HG03066 (cell line): ENCODE data around the gene APOBEC3C.
"Not testable (repeated sequence)": the region's sequence is repeated elsewhere in the genome, so short reads cannot be mapped to it uniquely, and the experiment has no call there.

Source experiments
- ATAC-seq: cut with Tn5 transposase; IDR thresholded peaks from one replicate; pipeline ENCODE4 v1.9.1; 2021; ENCODE audit warnings: low read depth; ENCODE audit not compliant: unreplicated experiment

Gene APOBEC3C

DNA sequence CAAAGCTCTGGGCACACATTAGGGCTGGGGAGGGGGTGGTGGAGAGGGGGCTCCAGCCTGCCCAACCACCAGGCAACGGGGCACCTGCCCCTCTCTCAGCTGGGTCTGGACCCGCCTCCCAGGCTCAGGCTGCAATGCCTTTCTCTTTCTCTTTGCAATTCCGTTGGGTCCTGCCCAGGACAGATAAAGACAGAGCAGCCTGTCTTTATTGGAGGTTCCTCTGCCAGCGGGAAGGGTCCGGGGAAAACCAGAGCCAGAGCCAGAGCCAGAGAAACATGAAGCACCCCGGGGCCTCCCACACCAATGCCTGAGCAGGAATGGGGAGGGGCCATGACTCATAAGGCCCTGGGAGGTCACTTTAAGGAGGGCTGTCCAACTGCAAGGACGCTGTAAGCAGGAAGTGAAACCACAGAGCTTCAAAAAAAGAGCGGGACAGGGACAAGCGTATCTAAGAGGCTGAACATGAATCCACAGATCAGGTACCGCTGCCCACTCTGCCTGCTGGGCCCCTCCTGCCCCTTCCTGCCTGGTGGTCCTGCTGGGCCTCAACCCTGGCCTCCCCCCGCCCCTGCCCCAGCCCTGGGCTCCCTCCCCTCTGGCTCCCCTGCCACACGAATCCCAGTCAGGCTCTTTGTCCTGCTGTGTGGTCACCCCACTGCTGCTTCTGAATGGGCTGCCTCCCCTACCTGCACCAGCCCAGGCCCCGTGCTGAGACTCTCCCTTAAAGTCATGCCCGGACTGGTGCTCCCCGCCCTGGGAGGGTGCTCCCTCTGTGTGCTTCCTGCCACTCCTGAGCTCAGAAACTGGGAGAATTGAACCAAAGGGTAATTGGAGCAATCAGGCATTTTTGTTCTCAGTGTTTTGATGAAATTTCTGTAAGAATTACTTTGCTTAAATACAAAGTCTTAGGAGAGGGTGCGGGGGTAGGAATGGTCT lies 31.8 kb upstream of the APOBEC3C start, which contains the start of gene APOBEC3B:
Gene APOBEC3B, plus strand, starts transcription at position 356 of the 936 bp plus-strand sequence. Its CDS starts 107 bp downstream, at position 463.
- no peak for ATAC-seq

DNA sequence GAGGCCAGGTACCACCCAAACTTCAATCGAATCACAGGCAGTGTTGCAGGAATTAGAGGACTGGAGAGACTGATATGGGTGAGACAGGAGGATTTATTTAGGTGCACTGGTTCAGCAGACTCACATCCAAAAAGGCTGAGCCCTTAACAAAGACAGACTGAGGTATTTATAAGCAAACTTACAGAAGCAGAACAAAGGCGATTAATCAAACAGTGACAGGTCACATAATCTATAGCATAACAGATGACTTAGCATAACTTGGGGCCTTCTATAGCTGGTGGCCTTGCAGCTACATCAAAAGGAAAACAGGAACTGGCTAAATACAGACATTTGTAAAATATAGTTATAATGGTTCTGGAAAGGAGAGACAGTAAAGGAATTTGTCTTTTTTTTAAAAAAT lies 29.8 kb upstream of the APOBEC3C start:
- no peak for ATAC-seq

DNA sequence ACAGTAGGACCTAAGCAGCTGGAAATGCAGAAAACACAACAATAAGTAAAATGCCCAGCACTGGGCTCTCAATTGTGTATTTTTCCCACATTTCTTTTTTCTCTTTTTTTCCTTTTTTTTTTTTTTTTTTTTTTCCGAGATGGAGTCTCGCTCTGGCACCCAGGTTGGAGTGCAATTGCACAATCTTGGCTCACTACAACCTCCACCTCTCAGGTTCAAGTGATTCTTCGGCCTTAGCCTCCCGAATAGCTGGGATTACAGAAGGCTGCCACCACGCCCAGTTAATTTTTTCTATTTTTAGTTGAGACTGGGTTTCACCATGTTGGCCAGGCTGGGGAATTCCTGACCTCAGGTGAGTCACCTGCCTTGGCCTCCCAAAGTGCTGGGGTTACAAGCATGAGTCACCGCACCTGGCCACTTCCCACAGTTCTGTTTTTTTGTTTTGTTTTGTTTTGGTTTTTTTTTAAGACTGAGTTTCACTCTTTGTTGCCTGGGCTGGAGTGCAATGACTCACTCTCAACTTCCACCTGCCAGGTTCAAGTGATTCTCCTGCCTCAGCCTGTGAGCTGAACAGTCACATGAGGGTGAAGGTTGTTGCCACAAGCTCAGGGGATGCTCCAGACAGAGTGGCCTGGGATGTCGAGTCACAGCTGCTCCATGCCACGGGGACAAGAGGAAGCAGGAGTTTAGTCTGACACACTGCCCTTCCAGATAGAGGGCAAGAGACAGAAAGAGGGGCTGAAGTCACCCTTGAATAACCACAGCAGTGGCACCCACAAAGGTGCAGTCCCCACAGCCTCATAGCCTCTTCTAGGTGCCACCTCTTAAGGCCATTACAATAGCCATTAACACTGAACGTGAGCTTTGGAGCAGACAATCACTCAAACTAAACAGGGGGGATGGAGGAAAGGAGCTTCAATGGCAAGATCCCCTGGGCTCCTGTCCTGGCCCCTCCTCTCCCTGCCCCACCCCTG lies 29.0 kb upstream of the APOBEC3C start:
- ATAC-seq, result peak; percentile 67

DNA sequence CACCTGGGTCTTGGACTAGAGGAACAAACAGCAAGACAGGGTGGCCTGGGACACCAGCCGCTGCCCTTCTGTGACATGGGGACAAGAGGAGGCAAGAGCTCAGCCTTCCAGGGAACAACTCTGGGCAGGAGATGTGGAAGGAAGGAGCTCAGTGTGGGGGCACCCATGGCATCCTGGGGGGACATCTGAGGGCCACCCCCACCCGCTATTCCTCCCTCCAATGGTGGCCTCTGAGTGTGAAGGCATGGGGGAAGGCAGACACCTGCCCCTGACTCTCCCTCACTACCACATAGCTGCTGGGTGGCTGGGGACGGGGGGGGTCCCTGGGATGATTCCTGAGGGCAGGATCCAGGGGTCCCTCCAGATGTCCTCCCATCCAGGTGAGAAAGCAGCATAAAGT lies 27.4 kb upstream of the APOBEC3C start:
- ATAC-seq, result no peak

DNA sequence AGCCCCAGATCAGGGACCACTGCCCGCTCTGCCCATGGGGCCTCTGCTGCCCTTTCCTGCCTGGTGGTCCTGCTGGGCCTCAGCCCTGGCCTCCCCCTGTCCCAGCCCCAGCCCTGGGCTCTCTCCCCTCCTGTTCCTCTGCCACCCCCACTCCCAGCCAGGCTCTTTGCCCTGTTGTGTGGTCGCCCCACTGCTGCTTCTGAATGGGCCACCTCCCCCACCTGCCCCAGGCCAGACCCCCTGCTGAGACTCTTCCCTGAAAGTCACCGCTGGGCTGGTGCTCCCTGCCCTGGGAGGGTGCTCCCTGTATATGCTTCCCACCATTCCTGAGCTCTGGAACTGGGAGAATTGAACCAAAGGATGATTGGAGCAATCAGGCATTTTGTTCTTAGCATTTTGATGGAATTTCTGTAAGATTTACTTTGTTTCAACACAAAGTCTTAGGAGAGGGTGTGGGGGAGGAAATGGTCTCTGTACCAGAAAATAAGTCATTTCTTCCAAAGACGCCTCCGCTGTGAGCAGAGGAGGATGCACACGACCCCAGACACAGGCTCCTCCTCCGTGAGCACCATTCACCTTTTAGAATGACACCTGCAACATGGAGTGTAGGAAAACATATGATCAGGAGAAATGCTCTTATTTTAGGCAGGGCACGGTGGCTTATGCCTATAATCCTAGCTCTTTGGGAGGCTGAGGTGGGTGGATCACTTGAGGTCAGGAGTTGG lies 26.7 kb upstream of the APOBEC3C start:
- ATAC-seq, result no peak

DNA sequence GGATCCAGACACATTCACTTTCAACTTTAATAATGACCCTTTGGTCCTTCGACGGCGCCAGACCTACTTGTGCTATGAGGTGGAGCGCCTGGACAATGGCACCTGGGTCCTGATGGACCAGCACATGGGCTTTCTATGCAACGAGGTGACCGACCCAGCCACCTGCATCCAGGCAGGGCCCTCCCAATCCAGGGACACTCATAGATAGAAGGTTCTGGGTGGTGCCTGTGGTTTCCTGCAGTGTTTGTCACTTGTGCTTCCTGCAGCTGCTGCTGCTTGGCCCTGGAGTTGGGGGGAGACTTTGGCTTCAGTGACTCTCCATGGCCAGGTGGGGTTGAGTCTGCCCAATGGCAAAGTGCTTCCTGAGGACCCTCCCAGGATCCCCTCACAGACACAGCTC lies 24.6 kb upstream of the APOBEC3C start:
- no peak for ATAC-seq

DNA sequence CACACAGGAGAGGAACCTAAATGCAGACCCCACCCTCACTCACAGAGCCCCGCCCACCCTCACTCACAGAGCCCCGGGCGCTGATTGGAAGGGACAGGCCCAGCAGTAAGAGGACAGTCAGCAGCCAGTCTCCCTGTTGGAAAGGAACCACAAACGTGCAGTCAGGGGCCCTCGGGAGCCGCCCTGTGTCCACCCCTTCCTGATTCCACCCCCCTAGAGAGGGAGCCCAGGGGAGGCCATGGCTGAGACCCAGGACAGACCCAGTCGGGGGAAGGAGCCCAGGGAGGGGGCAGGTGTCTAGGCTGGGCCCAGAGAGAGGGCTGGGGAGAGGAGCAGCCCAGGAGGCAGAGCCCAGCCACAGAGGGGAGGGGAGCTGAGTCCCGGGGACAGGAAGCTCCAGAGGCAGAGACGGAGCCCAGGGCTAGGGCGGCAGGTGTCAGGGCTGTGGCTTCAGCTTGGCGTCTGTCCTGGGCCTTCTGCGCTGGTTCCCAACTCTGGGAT lies 21.1 kb upstream of the APOBEC3C start:
- not testable (repeated sequence) for ATAC-seq

DNA sequence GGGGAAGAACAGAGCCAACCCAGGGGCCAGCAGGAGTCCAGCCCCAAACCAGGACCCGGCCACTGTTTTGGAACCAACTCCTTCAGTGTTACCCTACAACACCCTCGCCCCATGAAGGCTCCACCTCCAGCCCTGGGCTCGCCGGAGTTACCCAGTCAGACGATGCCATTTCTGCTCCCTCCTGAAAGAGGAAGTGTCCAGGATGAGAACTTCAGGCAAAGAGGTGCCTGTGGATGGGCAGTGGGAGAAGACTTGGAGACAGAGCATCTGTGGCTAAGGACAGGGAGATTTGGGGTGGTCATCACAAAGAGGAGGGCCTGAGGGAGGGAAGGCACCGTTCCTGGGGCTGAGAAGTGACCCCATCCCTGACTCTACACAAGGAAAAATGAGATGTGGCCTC lies 18.0 kb upstream of the APOBEC3C start:
- ATAC-seq, result no peak

DNA sequence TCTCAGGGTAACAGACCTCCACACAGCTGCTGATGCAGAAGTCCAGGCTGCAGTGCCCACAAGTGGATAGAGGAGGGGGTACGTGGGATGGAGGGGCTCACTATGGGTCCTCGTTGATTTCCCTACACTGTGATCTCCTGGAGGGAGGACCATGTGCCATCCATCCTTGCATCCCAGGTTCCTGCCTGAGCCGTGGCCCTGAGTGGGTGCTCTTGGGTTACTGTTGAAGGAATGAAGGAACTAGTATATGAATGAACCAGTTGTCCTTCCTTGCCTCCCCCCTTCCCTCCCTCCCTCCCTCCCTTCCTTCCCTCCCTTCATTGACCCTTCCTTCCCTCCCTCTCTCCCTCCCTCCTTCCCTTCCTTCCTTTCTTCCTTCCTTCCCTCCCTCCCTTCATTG lies 16.5 kb upstream of the APOBEC3C start:
- ATAC-seq, result no peak

DNA sequence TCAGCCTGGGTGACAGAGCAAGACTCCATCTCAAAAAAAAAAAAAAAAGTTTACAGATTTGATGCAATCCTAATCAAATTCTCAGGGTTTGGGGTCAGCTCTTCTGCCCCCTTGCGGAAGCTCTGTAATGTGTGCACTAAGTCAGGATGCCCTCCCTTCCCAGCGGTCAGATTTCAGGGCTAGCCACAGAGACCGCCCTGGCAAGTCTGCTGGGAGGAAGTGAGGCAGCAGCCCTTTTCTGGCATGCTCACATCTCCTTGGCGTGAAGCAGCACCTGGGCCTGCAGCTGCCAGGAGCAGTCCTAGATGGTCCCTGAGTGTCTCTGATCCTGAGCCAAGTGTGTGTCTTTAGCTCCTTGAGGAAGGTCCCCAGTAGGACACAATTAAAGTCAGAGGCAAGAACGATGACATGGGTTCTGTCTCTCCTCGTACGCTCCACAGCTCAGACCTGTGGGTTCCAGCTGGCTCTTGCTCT lies 10.9 kb upstream of the APOBEC3C start:
- no peak for ATAC-seq

DNA sequence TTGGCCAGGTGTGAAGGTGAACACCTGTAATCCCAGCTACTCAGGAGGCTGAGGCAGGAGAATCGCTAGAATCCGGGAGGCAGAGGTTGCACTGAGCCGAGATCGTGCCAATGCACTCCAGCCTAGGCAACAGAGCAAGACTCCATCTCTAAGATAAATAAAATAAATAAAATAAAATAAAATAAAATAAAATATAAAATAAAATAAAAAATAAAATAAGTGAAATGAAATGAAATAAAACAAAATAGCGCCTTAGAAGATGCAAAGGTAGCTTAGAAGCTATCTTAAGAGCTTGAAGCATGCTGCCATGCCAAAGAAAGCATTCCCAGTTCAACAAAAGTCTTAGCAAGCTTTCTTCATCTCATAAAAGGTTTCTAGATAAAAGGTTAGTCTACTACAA lies 6.9 kb upstream of the APOBEC3C start:
- ATAC-seq, result no peak

DNA sequence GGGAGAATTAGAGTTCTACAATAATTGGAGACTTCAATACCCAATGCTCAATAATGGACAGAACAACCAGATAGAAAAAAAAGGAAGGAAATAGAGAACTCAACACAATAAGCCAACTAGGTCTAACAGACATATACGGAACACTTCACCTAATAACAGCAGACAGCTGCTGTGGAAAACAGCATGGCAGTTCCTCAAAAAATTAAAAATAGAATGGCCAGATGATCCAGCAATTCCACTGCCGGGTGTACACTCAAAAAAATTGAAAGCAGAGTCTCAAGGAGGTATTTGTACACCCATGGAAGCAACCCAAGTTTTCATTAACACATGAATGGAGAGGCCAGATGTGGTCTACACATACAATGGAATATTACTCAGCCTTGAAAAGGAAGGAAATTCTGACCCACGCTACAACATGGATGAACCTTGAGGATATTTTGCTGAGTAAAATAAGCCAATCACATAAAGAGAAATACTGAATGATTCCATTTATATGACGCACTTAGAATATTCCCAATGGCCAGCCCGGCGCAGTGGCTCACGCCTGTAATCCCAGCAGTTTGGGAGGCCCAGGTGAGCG lies 5.7 kb upstream of the APOBEC3C start:
- not testable (repeated sequence) for ATAC-seq

DNA sequence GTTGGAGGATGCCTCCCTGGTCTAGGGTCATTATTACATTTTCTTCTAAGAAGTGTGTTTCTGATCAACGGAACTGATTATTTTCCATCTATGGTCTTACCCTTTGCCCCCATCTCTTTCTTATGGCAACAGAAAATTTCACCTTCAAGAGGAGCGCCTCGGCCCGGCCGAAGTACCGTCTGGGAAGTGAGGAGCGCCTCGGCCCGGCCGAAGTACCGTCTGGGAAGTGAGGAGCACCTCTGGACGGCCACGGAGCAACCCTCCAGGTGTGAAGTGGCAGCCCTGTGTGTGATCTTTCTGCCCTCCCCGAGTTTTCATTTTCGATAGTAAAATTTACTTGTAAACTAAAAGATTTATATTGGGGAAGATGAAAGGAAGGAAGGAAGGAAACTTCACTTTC lies 3.1 kb upstream of the APOBEC3C start:
- ATAC-seq, result no peak

DNA sequence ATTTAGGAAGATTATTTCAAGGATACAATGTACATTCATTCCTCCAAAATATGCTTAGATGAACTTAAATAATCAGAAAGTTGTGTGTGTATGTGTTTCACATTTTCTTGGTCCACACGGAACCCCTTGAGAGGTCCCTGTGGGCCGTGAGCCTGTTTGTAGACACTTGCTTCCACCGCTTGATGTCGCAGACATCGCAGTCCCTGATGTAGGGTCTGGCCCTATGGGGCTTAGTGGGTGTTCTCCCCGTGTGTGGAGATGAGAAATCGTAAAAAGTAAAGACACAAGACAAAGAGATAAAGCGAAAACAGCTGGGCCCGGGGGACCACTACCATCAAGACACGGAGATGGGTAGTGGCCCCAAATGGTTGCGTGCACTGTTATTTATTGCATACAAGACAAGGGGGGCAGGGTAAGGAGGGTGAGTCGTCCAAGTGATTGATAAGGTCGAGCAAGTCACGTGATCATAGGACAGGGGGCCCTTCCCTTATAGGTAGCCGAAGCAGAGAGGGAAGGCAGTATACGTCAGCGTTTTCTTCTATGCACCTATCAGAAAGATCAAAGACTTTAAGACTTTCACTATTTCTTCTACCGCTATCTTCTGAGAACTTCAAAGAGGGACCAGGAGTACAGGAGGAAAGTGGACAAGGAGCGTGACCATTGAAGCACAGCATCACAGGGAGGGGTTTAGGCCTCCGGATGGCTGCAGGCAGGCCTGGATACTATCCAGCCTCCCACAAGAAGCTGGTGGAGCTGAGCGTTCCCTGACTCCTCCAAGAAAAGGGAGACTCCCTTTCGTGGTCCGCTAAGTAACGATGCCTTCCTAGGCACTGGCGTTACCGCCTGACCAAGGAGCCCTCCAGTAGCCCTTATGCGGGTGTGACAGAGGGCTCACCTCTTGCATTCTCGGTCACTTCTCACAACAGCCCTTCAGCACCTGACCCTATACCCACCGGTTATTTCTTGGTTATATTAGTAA lies 1.2 kb upstream of the APOBEC3C start:
- no peak for ATAC-seq

DNA sequence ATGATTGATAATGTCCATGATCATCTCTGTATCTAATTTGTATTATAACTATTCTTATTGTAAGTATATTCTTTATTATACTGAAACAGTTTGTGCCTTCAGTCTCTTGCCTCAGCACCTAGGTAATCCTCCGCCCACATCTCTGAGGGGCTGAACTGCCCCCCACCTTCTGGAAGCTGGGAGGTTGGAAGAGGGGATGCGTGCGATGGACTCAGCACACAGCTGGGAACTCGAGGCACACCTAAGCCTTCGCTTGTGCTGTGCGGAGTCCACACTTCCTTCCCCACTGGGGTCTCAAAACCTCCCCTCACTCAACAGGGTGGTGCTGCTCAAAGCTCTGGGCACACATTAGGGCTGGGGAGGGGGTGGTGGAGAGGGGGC lies 506 bp upstream of the APOBEC3C start:
- not testable (repeated sequence) for ATAC-seq

DNA sequence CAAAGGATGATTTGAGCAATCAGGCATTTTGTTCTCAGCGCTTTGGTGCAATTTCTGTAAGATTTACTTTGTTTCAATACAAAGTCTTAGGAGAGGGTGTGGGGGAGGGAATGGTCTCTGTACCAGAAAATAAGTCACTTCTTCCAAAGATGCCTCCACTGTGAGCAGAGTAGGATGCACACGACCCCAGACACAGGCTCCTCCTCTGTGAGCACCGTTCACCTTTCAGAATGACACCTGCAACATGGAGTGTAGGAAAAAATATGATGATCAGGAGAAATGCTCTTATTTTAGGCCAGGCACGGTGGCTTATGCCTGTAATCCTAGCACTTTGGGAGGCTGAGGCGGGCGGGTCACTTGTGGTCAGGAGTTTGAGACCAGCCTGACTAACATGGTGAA lies 665 bp downstream of the APOBEC3C start:
- ATAC-seq, result not testable (repeated sequence)

DNA sequence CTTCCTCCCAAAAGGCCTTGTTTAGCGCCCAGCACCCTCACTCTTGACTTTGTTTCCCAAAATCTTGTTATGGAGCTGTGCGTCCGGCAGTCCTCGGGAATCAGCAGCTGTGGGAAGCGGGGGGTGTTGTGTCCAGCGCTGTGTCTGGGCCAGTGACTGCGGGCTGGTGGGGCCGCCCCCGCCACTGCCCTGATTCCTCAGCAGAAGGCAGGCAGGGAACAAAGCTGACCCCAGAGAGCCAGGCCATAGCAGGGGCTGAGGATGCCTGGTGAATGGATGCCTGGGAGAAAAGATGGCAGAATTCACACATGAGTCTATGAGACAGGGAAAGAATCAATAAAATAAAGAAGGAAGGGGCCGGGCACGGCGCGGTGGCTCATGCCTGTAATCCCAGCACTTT lies 2.5 kb downstream of the APOBEC3C start:
- ATAC-seq, result no peak

DNA sequence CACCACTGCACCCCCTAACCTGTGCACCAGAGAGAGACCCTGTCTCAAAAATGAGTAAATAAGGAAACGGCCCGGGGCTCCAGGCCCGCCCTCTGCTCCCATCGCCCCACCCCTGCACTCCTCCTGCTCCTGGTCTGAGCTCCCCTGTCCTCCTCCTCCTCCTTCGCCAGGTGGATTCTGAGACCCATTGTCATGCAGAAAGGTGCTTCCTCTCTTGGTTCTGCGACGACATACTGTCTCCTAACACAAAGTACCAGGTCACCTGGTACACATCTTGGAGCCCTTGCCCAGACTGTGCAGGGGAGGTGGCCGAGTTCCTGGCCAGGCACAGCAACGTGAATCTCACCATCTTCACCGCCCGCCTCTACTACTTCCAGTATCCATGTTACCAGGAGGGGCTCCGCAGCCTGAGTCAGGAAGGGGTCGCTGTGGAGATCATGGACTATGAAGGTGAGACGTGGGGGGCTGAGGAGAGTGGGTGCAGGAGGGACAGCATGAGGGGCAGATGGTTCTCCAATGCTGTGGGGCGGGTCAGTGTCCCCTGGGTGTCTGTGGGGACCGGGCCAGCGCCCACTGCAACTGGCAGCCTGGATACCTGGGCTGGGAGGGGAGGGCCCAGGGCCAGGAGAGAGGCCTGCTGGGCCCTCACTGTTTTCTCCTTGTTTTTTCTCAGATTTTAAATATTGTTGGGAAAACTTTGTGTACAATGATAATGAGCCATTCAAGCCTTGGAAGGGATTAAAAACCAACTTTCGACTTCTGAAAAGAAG lies 3.7 kb downstream of the APOBEC3C start:
- ATAC-seq, result no peak
